ENCODE measurements around the gene MAST4. TPM values are rescaled to one million over a fixed set of nuclear protein-coding genes. Genes with fewer than 3 reads are reported as not detected.
A peak's percentile ranks its signal among the peaks of the same experiment; 100 is the strongest.

MAST4 gene
- total and polyA plus RNA-seq, 4 donors: 17.1 to 34.6 (median 21.0) TPM

GRCh38 chr5:66597183-66597757 lies 1.1 kb downstream of the MAST4 start:
- peaks cover 8% of the 10 kb centered on the region for H3K4me1 ChIP-seq (ENCODE audit: control insufficient read depth, insufficient read depth, low read length)
- H3K36me3 ChIP-seq (ENCODE audit: control insufficient read depth, insufficient read depth, low read length): no peaks in the 10 kb centered on the region
- peaks cover 30% of the 10 kb centered on the region for H3K27me3 ChIP-seq (ENCODE audit: control insufficient read depth, insufficient read depth, low read length)
- H3K9me3 ChIP-seq (ENCODE audit: control insufficient read depth, insufficient read depth, low read length): no peaks in the 10 kb centered on the region
- peak overlapping the region; percentile 53 for H3K4me3 ChIP-seq (ENCODE audit: low read depth, low read length)
- WGBS (ENCODE audit: insufficient coverage): under 1% methylated on average over 32 of the region's 35 CpGs
- H3K27ac ChIP-seq (ENCODE audit: low read depth, low read length): no peak overlapping the region
- DNase-seq (ENCODE audit: low read depth in 4 of 6, low spot score in 6 of 6): peak in 4 of 6 donors; percentile 24 to 79 (median 52)

GRCh38 chr5:66602621-66603020 lies 6.4 kb downstream of the MAST4 start:
- Histone ChIP-seq H3K4me1 (ENCODE audit: control insufficient read depth, insufficient read depth, low read length) (peaks cover under 1% of the 10 kb centered on the region), H3K27me3 (ENCODE audit: control insufficient read depth, insufficient read depth, low read length) (peaks cover 11% of the 10 kb centered on the region), H3K9me3 (ENCODE audit: control insufficient read depth, insufficient read depth, low read length) (no peaks in the 10 kb centered on the region), H3K27ac (ENCODE audit: low read depth, low read length) (no peak overlapping the region), H3K4me3 (ENCODE audit: low read depth, low read length) (no peak overlapping the region), H3K36me3 (ENCODE audit: control insufficient read depth, insufficient read depth, low read length) (no peaks in the 10 kb centered on the region)
- whole genome bisulfite sequencing (ENCODE audit: insufficient coverage): no CpG with 5 or more reads among the region's 1 CpG
- DNase-seq (ENCODE audit: low read depth in 4 of 6, low spot score in 6 of 6): no peak

GRCh38 chr5:66603164-66603563 lies 7.0 kb downstream of the MAST4 start:
- Histone ChIP-seq H3K4me1 (ENCODE audit: control insufficient read depth, insufficient read depth, low read length) (no peaks in the 10 kb centered on the region), H3K27me3 (ENCODE audit: control insufficient read depth, insufficient read depth, low read length) (peaks cover 11% of the 10 kb centered on the region), H3K36me3 (ENCODE audit: control insufficient read depth, insufficient read depth, low read length) (no peaks in the 10 kb centered on the region), H3K27ac (ENCODE audit: low read depth, low read length) (no peak overlapping the region), H3K9me3 (ENCODE audit: control insufficient read depth, insufficient read depth, low read length) (no peaks in the 10 kb centered on the region), H3K4me3 (ENCODE audit: low read depth, low read length) (no peak overlapping the region)
- no CpG with 5 or more reads among the region's 1 CpG for WGBS (ENCODE audit: insufficient coverage)
- no peak for DNase-seq (ENCODE audit: low read depth in 4 of 6, low spot score in 6 of 6)

GRCh38 chr5:66603881-66604280 lies 7.7 kb downstream of the MAST4 start:
- DNase-seq (ENCODE audit: low read depth in 4 of 6, low spot score in 6 of 6): no peak
- Histone ChIP-seq H3K4me1 (ENCODE audit: control insufficient read depth, insufficient read depth, low read length) (no peaks in the 10 kb centered on the region), H3K27ac (ENCODE audit: low read depth, low read length) (no peak overlapping the region), H3K4me3 (ENCODE audit: low read depth, low read length) (no peak overlapping the region), H3K36me3 (ENCODE audit: control insufficient read depth, insufficient read depth, low read length) (no peaks in the 10 kb centered on the region), H3K27me3 (ENCODE audit: control insufficient read depth, insufficient read depth, low read length) (peaks cover 5% of the 10 kb centered on the region), H3K9me3 (ENCODE audit: control insufficient read depth, insufficient read depth, low read length) (no peaks in the 10 kb centered on the region)
- no CpG with 5 or more reads among the region's 4 CpGs for WGBS (ENCODE audit: insufficient coverage)

GRCh38 chr5:66606713-66607112 lies 10.5 kb downstream of the MAST4 start:
- DNase-seq (ENCODE audit: low read depth in 4 of 6, low spot score in 6 of 6): no peak
- H3K27me3 ChIP-seq (ENCODE audit: control insufficient read depth, insufficient read depth, low read length): no peaks in the 10 kb centered on the region
- no peaks in the 10 kb centered on the region for H3K9me3 ChIP-seq (ENCODE audit: control insufficient read depth, insufficient read depth, low read length)
- H3K4me3 ChIP-seq (ENCODE audit: low read depth, low read length): no peak overlapping the region
- H3K36me3 ChIP-seq (ENCODE audit: control insufficient read depth, insufficient read depth, low read length): no peaks in the 10 kb centered on the region
- H3K4me1 ChIP-seq (ENCODE audit: control insufficient read depth, insufficient read depth, low read length): no peaks in the 10 kb centered on the region
- H3K27ac ChIP-seq (ENCODE audit: low read depth, low read length): no peak overlapping the region
- no CpG with 5 or more reads among the region's 2 CpGs for WGBS (ENCODE audit: insufficient coverage)

- H3K4me3 ChIP-seq (ENCODE audit: low read depth, low read length): no peak overlapping the region
- no peaks in the 10 kb centered on the region for H3K9me3 ChIP-seq (ENCODE audit: control insufficient read depth, insufficient read depth, low read length)
- DNase-seq (ENCODE audit: low read depth in 4 of 6, low spot score in 6 of 6): no peak
- no peaks in the 10 kb centered on the region for H3K4me1 ChIP-seq (ENCODE audit: control insufficient read depth, insufficient read depth, low read length)
- no peaks in the 10 kb centered on the region for H3K36me3 ChIP-seq (ENCODE audit: control insufficient read depth, insufficient read depth, low read length)
- no peaks in the 10 kb centered on the region for H3K27me3 ChIP-seq (ENCODE audit: control insufficient read depth, insufficient read depth, low read length)
- WGBS (ENCODE audit: insufficient coverage): 80% methylated on average over 5 of the region's 6 CpGs
- no peak overlapping the region for H3K27ac ChIP-seq (ENCODE audit: low read depth, low read length)
Observed at GRCh38 chr5:66608501-66608900, 12.3 kb downstream of the MAST4 start.

GRCh38 chr5:66609615-66610014 lies 13.4 kb downstream of the MAST4 start:
- Histone ChIP-seq H3K9me3 (ENCODE audit: control insufficient read depth, insufficient read depth, low read length) (no peaks in the 10 kb centered on the region), H3K27ac (ENCODE audit: low read depth, low read length) (no peak overlapping the region), H3K4me3 (ENCODE audit: low read depth, low read length) (no peak overlapping the region), H3K36me3 (ENCODE audit: control insufficient read depth, insufficient read depth, low read length) (no peaks in the 10 kb centered on the region), H3K4me1 (ENCODE audit: control insufficient read depth, insufficient read depth, low read length) (no peaks in the 10 kb centered on the region), H3K27me3 (ENCODE audit: control insufficient read depth, insufficient read depth, low read length) (no peaks in the 10 kb centered on the region)
- no peak for DNase-seq (ENCODE audit: low read depth in 4 of 6, low spot score in 6 of 6)

- H3K27ac ChIP-seq (ENCODE audit: low read depth, low read length): no peak overlapping the region
- WGBS (ENCODE audit: insufficient coverage): 80% methylated on average over 3 of the region's 5 CpGs
Observed at GRCh38 chr5:66612226-66612625, 16.0 kb downstream of the MAST4 start.

GRCh38 chr5:66615136-66615535 lies 18.9 kb downstream of the MAST4 start:
- Histone ChIP-seq H3K9me3 (ENCODE audit: control insufficient read depth, insufficient read depth, low read length) (no peaks in the 10 kb centered on the region), H3K36me3 (ENCODE audit: control insufficient read depth, insufficient read depth, low read length) (no peaks in the 10 kb centered on the region), H3K4me3 (ENCODE audit: low read depth, low read length) (no peak overlapping the region), H3K27me3 (ENCODE audit: control insufficient read depth, insufficient read depth, low read length) (no peaks in the 10 kb centered on the region), H3K4me1 (ENCODE audit: control insufficient read depth, insufficient read depth, low read length) (no peaks in the 10 kb centered on the region), H3K27ac (ENCODE audit: low read depth, low read length) (no peak overlapping the region)
- no peak for DNase-seq (ENCODE audit: low read depth in 4 of 6, low spot score in 6 of 6)
- WGBS (ENCODE audit: insufficient coverage): 91% methylated on average over 3 of the region's 3 CpGs

More at GRCh38 chr5:66612226-66612625, 16.0 kb downstream of the MAST4 start:
- Histone ChIP-seq H3K4me3 (ENCODE audit: low read depth, low read length) (no peak overlapping the region), H3K36me3 (ENCODE audit: control insufficient read depth, insufficient read depth, low read length) (no peaks in the 10 kb centered on the region), H3K27me3 (ENCODE audit: control insufficient read depth, insufficient read depth, low read length) (no peaks in the 10 kb centered on the region), H3K4me1 (ENCODE audit: control insufficient read depth, insufficient read depth, low read length) (no peaks in the 10 kb centered on the region), H3K9me3 (ENCODE audit: control insufficient read depth, insufficient read depth, low read length) (no peaks in the 10 kb centered on the region)
- DNase-seq (ENCODE audit: low read depth in 4 of 6, low spot score in 6 of 6): no peak

- no peak overlapping the region for H3K4me3 ChIP-seq (ENCODE audit: low read depth, low read length)
- no peaks in the 10 kb centered on the region for H3K4me1 ChIP-seq (ENCODE audit: control insufficient read depth, insufficient read depth, low read length)
- no CpG with 5 or more reads among the region's 4 CpGs for WGBS (ENCODE audit: insufficient coverage)
- no peaks in the 10 kb centered on the region for H3K9me3 ChIP-seq (ENCODE audit: control insufficient read depth, insufficient read depth, low read length)
- H3K27me3 ChIP-seq (ENCODE audit: control insufficient read depth, insufficient read depth, low read length): no peaks in the 10 kb centered on the region
- H3K36me3 ChIP-seq (ENCODE audit: control insufficient read depth, insufficient read depth, low read length): no peaks in the 10 kb centered on the region
- no peak overlapping the region for H3K27ac ChIP-seq (ENCODE audit: low read depth, low read length)
- peak in 1 of 6 donors; percentile 13 for DNase-seq (ENCODE audit: low read depth in 4 of 6, low spot score in 6 of 6)
Observed at GRCh38 chr5:66615894-66616293, 19.7 kb downstream of the MAST4 start.
